Trophoblast cell (in vitro differentiated cells and primary cell): Measurements from ENCODE around the gene SBNO2.

Experiments
- DNase-seq, 2 donors: peaks; one replicate each; pipeline ENCODE4 v3.0.0-alpha.2; 2016
- H2AFZ ChIP-seq: 2 replicates; pipeline ENCODE4 v1.6.1; 2013; ENCODE audit warnings: low read length, moderate library complexity, mild to moderate bottlenecking; ENCODE audit not compliant: insufficient read depth, poor library complexity
- H2AK5ac ChIP-seq: 2 replicates; pipeline ENCODE4 v1.6.1; 2013; ENCODE audit warnings: mild to moderate bottlenecking, low read length
- H2BK120ac ChIP-seq: 2 replicates; pipeline ENCODE4 v1.6.1; 2013; ENCODE audit warnings: low read length, mild to moderate bottlenecking, moderate library complexity; ENCODE audit not compliant: insufficient read depth, poor library complexity
- H2BK12ac ChIP-seq: 2 replicates; pipeline ENCODE4 v1.6.1; 2013; ENCODE audit warnings: mild to moderate bottlenecking, low read length, moderate library complexity
- H2BK5ac ChIP-seq: 2 replicates; pipeline ENCODE4 v1.6.1; 2013; ENCODE audit warnings: low read length, low read depth, moderate library complexity, mild to moderate bottlenecking; ENCODE audit not compliant: poor library complexity
- H3K14ac ChIP-seq: 2 replicates; pipeline ENCODE4 v1.6.1; 2013; ENCODE audit warnings: mild to moderate bottlenecking, low read length
- H3K18ac ChIP-seq: 2 replicates; pipeline ENCODE4 v1.6.1; 2013; ENCODE audit warnings: mild to moderate bottlenecking, low read length
- H3K23ac ChIP-seq: 2 replicates; pipeline ENCODE4 v1.6.1; 2013; ENCODE audit warnings: low read length
- H3K27ac ChIP-seq: 2 replicates; pipeline ENCODE4 v1.5.1; 2013; ENCODE audit warnings: low read depth, mild to moderate bottlenecking, inconsistent platforms, low read length, moderate library complexity
- H3K27me3 ChIP-seq: 2 replicates; pipeline ENCODE4 v1.6.1; 2013; ENCODE audit warnings: inconsistent platforms, mild to moderate bottlenecking, low read length, moderate library complexity; ENCODE audit not compliant: insufficient read depth
- H3K36me3 ChIP-seq, 2 experiments: 1 replicate in 1 of 2; 2 replicates in 1 of 2; pipeline ENCODE4 v1.6.1; 2013; ENCODE audit warnings: low read length in 2 of 2, mild to moderate bottlenecking in 2 of 2, moderate library complexity in 1 of 2; ENCODE audit not compliant: insufficient read depth in 2 of 2, control insufficient read depth in 1 of 2
- H3K4ac ChIP-seq: 2 replicates; pipeline ENCODE4 v1.6.1; 2013; ENCODE audit warnings: low read depth, mild to moderate bottlenecking, low read length, moderate library complexity
- H3K4me1 ChIP-seq, 2 experiments: 1 replicate in 1 of 2; 2 replicates in 1 of 2; pipeline ENCODE4 v1.6.1; 2013; ENCODE audit warnings: low read length in 2 of 2, mild to moderate bottlenecking in 2 of 2, moderate library complexity in 1 of 2; ENCODE audit not compliant: insufficient read depth in 2 of 2, control insufficient read depth in 1 of 2
- H3K4me2 ChIP-seq: 2 replicates; pipeline ENCODE4 v1.6.1; 2013; ENCODE audit warnings: inconsistent platforms, mild to moderate bottlenecking, low read length, moderate library complexity
- H3K4me3 ChIP-seq: 2 replicates; pipeline ENCODE4 v1.5.1; 2013; ENCODE audit warnings: mild to moderate bottlenecking, low read depth, low read length, inconsistent platforms
- H3K79me1 ChIP-seq: one replicate; pipeline ENCODE4 v1.6.1; 2013; ENCODE audit warnings: low read length
- H3K79me2 ChIP-seq: 2 replicates; pipeline ENCODE4 v1.6.1; 2013; ENCODE audit warnings: low read length, mild to moderate bottlenecking; ENCODE audit not compliant: control insufficient read depth, insufficient read depth, poor library complexity
- H3K9ac ChIP-seq: 2 replicates; pipeline ENCODE4 v1.6.1; 2013; ENCODE audit warnings: mild to moderate bottlenecking, low read length
- H3K9me3 ChIP-seq: 2 replicates; pipeline ENCODE4 v1.6.1; 2013; ENCODE audit warnings: low read depth, mild to moderate bottlenecking, control low read depth, inconsistent platforms, low read length; ENCODE audit not compliant: insufficient read depth
- H4K12ac ChIP-seq: 2 replicates; pipeline ENCODE4 v1.6.1; 2013; ENCODE audit warnings: low read depth, mild to moderate bottlenecking, low read length, moderate library complexity
- H4K8ac ChIP-seq: 2 replicates; pipeline ENCODE4 v1.6.1; 2013; ENCODE audit warnings: low read depth, mild to moderate bottlenecking, low read length, moderate library complexity
- H4K91ac ChIP-seq: one replicate; pipeline ENCODE4 v1.6.1; 2013; ENCODE audit warnings: low read depth, mild to moderate bottlenecking, low read length, moderate library complexity
- WGBS: extraction: QIAGEN DNeasy Blood & Tissue Kit; methylation state at CpG from one replicate; pipeline ENCODE4 v1.1.7; 2013; ENCODE audit warnings: missing lambda C conversion rate; ENCODE audit not compliant: insufficient read length, insufficient coverage; ENCODE audit errors: extremely low coverage; 5-methylcytosine and 5-hydroxymethylcytosine counted together

The SBNO2 gene

DNA sequence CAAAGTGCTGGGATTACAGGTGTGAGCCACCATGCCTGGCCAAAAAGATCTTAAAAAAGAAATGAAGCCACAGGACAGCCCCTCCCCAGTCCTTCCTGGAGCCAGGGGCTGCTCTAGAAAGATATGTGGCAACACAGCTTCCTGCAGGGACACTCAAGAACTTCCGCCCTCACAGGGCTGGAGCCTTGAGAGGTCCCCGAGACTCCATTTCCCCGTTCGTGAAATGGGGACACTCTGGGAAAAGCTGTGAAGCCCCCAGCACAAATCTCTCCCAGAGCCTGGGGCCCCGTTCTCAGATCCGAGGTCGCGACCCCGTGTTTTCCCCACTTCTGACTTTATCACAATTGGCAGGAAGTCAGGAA, 72.8 kb downstream of the SBNO2 start:
- DNase-seq: no peak
- peak overlapping the region; percentile 86 for H2BK5ac ChIP-seq
- H4K8ac ChIP-seq: peak overlapping the region; percentile 64
- peak overlapping the region; percentile 66 for H4K12ac ChIP-seq
- peaks cover 9% of the 10 kb centered on the region for H3K79me2 ChIP-seq
- H2AFZ ChIP-seq: peak overlapping the region; percentile 54
- peak overlapping the region; percentile 71 for H4K91ac ChIP-seq
- H3K18ac ChIP-seq: peak overlapping the region; percentile 71
- no peak overlapping the region for H3K23ac ChIP-seq
- peak overlapping the region; percentile 93 for H2BK120ac ChIP-seq
- H3K4me3 ChIP-seq: no peak overlapping the region
- H3K27ac ChIP-seq: peak overlapping the region; percentile 80
- peak overlapping the region; percentile 95 for H2BK12ac ChIP-seq
- H3K14ac ChIP-seq: peak overlapping the region; percentile 77
- peaks cover 9% of the 10 kb centered on the region in 2 experiments for H3K36me3 ChIP-seq
- H3K9me3 ChIP-seq: no peaks in the 10 kb centered on the region
- no peak overlapping the region for H3K4me2 ChIP-seq
- H3K4me1 ChIP-seq: peaks cover 34 to 38% of the 10 kb centered on the region in 2 experiments
- H3K27me3 ChIP-seq: no peaks in the 10 kb centered on the region
- no CpG with 5 or more reads among the region's 9 CpGs for WGBS
- H2AK5ac ChIP-seq: peak overlapping the region; percentile 67
- peak overlapping the region; percentile 44 for H3K4ac ChIP-seq
- no peak overlapping the region for H3K9ac ChIP-seq
- H3K79me1 ChIP-seq: peaks cover 35% of the 10 kb centered on the region

DNA sequence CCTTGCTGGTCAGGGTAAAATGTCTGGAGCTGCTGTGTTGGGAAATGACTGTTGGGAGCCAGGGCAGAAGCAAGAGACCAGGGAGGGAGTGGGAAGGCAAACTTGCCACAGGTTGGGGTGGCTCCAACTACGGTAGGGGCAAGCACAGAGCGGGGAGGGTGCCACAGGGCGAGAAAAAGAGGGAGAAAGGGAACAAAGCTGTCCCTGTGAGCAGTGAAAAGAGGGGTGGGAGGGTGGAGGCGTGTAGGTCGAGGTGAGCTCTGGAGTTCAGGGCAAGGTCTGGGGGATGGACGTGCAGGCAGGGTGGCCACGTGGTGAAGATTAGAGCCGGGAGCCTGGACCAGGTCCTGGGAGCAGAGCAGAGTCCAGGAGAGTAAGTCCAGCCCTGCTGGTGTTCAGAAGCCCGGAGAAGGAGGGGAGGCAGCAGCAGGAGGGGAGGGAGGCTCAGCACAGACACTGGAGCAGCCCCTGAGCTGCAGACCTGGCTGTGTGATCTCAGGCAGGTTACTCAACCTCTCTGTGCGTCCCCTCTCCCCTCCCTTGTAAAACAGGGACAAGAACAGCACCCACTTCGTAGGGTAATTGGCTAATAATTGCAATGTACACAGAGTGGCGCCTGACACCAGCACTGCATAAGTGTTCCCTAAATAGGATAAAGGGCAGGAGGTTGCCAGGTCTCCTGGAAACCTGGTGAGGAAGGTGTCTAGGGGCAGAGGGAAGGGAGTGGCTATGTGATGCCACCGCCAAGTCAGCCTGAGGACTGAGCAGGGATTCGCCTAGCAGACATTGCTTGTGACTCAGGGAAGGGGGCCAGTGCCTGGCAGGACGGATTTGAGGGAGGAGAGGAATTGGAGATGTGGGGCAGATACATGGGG, 75.7 kb downstream of the SBNO2 start:
- H3K4me3 ChIP-seq: peak overlapping the region; percentile 1
- no peak overlapping the region for H3K9ac ChIP-seq
- no peak overlapping the region for H3K4me2 ChIP-seq
- H3K9me3 ChIP-seq: no peaks in the 10 kb centered on the region
- peaks cover 7% of the 10 kb centered on the region in 2 experiments for H3K36me3 ChIP-seq
- peak; percentile 63 to 70 for DNase-seq
- H2BK120ac ChIP-seq: peak overlapping the region; percentile 39
- H3K14ac ChIP-seq: peak overlapping the region; percentile 16
- H2BK5ac ChIP-seq: no peak overlapping the region
- H2BK12ac ChIP-seq: peak overlapping the region; percentile 25
- peaks cover 31% of the 10 kb centered on the region for H3K79me1 ChIP-seq
- H3K4me1 ChIP-seq: peaks cover 36 to 41% of the 10 kb centered on the region in 2 experiments
- peak overlapping the region; percentile 22 for H4K91ac ChIP-seq
- WGBS: no CpG with 5 or more reads among the region's 15 CpGs
- peak overlapping the region; percentile 6 for H4K12ac ChIP-seq
- no peak overlapping the region for H3K4ac ChIP-seq
- no peak overlapping the region for H3K23ac ChIP-seq
- H3K27ac ChIP-seq: peak overlapping the region; percentile 16
- H2AK5ac ChIP-seq: peak overlapping the region; percentile 38
- peaks cover 14% of the 10 kb centered on the region for H3K79me2 ChIP-seq
- no peak overlapping the region for H2AFZ ChIP-seq
- H3K27me3 ChIP-seq: no peaks in the 10 kb centered on the region
- H3K18ac ChIP-seq: no peak overlapping the region
- peak overlapping the region; percentile 64 for H4K8ac ChIP-seq

DNA sequence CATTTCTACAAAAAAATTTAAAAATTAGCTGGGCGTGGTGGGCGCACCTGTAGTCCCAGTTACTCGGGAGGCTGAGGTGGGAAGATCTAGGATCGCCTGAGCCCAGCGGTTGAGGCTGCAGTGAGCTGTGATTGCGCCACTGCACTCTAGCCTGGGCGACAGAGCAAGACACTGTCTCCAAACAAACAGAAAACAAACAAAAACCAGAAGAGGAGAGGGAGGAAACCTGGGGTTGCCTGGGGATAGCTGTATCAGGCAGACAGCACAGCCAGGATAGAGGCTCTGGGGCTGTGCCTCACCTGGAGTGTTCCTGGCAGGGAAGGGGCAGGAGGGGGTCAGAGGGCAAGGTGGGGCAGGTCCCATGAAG, 76.3 kb downstream of the SBNO2 start:
- Histone ChIP-seq H3K27ac (peak overlapping the region; percentile 16), H3K9me3 (no peaks in the 10 kb centered on the region), H2AFZ (no peak overlapping the region), H3K4me1 (peaks cover 33 to 37% of the 10 kb centered on the region in 2 experiments), H3K9ac (no peak overlapping the region), H3K36me3 (peaks cover 12 to 13% of the 10 kb centered on the region in 2 experiments), H4K8ac (peak overlapping the region; percentile 64), H3K79me1 (peaks cover 28% of the 10 kb centered on the region), H3K4ac (no peak overlapping the region), H2BK5ac (no peak overlapping the region), H3K79me2 (peaks cover 14% of the 10 kb centered on the region), H4K12ac (no peak overlapping the region), H4K91ac (peak overlapping the region; percentile 22), H3K14ac (peak overlapping the region; percentile 16), H2AK5ac (no peak overlapping the region), H3K23ac (no peak overlapping the region), H2BK120ac (no peak overlapping the region), H3K18ac (no peak overlapping the region), H3K27me3 (no peaks in the 10 kb centered on the region), H2BK12ac (peak overlapping the region; percentile 6), H3K4me3 (peak overlapping the region; percentile 1), H3K4me2 (no peak overlapping the region)
- DNase-seq: peak; percentile 52 to 65
- no CpG with 5 or more reads among the region's 7 CpGs for WGBS

DNA sequence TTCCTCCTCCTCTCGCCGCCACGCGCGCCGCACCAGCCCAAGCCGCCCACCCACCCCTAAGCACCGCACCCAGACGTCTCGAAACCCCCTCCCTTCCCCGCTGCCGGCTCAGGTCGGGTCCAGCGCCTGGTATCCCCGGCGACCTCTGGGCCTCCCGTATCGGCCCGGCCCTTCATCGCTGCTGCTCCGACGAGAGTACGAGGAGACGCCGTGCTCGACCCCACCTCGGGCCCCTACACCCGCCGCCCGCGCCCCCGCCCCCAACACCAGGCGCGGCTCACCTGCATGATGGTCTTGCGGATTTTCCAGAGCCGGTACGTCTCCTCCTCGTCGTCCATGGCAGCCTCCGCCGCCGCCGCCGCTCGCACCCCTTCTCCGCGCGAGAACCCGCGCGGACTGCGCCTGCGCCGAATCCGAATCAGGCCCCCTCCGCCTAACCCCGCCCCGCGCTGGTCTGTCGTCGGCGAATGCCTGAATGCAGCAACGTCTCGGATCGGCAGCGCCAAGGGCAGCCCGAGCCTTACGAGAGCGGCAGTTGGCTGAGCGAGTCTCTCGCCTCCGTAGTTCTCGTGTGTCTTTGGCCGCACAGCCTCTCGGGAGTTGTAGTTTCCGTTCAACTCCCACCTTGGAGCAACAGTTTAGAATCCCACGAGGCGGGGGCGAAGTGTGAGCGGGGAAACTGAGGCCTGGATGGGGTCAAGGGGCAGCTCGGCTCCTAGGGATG, 78.9 kb downstream of the SBNO2 start, which contains the start of gene POLR2E:
Gene POLR2E, minus strand, starts transcription at position 398 of the 724 bp plus-strand sequence. Its CDS starts 60 bp downstream, at position 338.
- peak within 1 kb of the TSS; percentile 36 for H2BK120ac ChIP-seq

More for the DNA sequence above, 78.9 kb downstream of the SBNO2 start, which contains the start of gene POLR2E:
- H3K18ac ChIP-seq: peak within 1 kb of the TSS; percentile 72
- H3K79me2 ChIP-seq: peaks cover 14% of the 10 kb centered on the region
- H3K36me3 ChIP-seq: peaks cover 30% of the 10 kb centered on the region in 2 experiments
- H3K9ac ChIP-seq: peak within 1 kb of the TSS; percentile 94
- peaks cover 15% of the 10 kb centered on the region for H3K79me1 ChIP-seq
- peak within 1 kb of the TSS; percentile 35 for H2AFZ ChIP-seq
- H3K27ac ChIP-seq: no peak within 1 kb of the TSS
- peaks cover 20 to 22% of the 10 kb centered on the region in 2 experiments for H3K4me1 ChIP-seq
- H4K8ac ChIP-seq: peak within 1 kb of the TSS; percentile 77
- H3K9me3 ChIP-seq: no peaks in the 10 kb centered on the region
- no peak within 1 kb of the TSS for H3K23ac ChIP-seq
- no peaks in the 10 kb centered on the region for H3K27me3 ChIP-seq
- H2AK5ac ChIP-seq: peak within 1 kb of the TSS; percentile 60
- DNase-seq: peak; percentile 96 to 99
- H2BK12ac ChIP-seq: no peak within 1 kb of the TSS
- WGBS: no CpG with 5 or more reads among the region's 81 CpGs
- peak within 1 kb of the TSS; percentile 33 for H4K91ac ChIP-seq
- peak within 1 kb of the TSS; percentile 65 for H4K12ac ChIP-seq
- peak within 1 kb of the TSS; percentile 78 for H3K14ac ChIP-seq
- peak within 1 kb of the TSS; percentile 96 for H3K4me3 ChIP-seq
- peak within 1 kb of the TSS; percentile 96 for H3K4me2 ChIP-seq
- peak within 1 kb of the TSS; percentile 100 for H3K4ac ChIP-seq
- H2BK5ac ChIP-seq: peak within 1 kb of the TSS; percentile 16
